ENCODE results near the gene LACTBL1.
"Not testable (repeated sequence)": the region's sequence is repeated elsewhere in the genome, so short reads cannot be mapped to it uniquely, and the experiment has no call there.

Gene LACTBL1

DNA sequence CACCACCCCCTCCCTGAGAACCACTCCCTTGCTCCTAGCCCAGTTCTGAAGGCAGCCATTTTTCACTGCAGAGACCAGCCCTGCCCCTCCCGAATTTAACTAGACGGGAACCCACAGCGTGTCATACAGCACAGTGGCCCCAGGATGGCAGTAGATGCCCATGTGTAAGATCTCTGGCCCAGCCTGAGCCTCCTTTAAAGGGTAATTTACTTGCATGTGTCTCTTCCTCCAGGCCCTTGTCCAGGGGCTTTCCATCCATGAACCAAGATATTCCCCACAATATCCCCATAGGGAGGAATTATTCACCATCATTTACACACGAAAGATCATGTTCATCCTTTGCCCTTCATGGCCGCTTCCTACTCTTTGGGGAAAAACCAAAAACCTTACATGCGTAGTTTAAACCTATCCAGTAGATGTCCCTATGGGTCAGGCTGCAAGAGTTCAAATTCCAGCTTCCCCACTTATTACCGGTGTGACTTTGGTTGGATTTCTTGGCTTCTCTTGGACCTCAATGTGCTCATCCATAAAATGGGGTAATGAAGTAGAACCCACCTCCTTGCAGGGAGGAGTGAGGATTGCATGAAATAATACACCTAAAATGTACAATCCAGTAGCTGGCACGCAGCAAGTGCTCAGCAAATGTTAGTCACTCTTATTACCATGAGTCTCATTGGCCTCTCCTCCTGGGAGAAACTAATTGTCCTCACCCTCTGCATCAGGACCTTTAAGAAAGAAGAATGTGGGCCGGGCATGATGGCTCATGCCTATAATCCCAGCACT lies 4.0 kb upstream of the LACTBL1 start:
- peak; percentile 4 to 20 (median 14) for DNase-seq

GRCh38 chr1:22976127-22976460 lies 3.4 kb upstream of the LACTBL1 start:
- no peak for DNase-seq

DNA sequence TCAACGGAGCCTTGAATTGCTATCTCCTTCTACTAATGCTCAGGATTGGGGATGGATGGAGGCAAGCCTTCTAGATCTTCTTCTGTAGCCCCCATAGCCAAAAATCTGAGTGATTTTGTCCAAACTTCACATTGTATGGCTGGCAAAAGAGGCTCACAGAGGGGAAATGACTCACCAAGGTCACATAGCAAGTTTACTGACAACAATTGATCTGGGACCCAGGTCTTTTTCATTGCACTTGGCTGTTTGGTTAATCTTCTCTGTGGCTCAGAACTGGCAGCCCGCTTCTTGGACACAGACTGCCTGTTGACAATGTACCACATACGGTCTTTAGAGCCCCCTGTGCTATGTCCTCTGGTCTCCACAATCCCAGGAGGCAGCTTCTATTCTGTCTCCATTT lies 3.0 kb upstream of the LACTBL1 start:
- no peak for DNase-seq

- DNase-seq = no peak
Measured at GRCh38 chr1:22971611-22972405, 858 bp downstream of the LACTBL1 start.

- DNase-seq = no peak
Measured at GRCh38 chr1:22971161-22971560, 1.5 kb downstream of the LACTBL1 start.

GRCh38 chr1:22970096-22970495 lies 2.6 kb downstream of the LACTBL1 start:
- DNase-seq = no peak

GRCh38 chr1:22969304-22969709 lies 3.4 kb downstream of the LACTBL1 start:
- no peak for DNase-seq

- no peak for DNase-seq
Measured at GRCh38 chr1:22967833-22968232, 4.8 kb downstream of the LACTBL1 start.

DNA sequence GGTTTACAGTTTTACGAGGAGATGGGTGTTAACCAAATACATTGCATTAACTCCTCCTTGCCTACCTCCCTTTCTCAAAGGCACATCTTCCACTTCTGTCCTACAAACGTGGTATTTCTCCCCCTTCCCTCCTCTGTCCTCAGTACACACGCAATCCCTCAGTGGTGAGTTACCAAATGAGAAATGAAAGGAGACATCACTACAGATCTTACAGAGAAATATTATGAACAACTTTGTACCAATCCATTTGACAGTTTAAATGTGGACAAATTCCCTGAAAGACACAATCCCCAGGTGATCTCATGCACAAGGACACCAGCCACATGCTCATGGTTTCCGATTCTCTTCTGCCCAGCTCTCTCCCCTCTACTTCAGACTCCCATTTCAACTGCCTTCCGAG lies 6.4 kb downstream of the LACTBL1 start:
- DNase-seq = no peak

GRCh38 chr1:22963044-22963677 lies 9.5 kb downstream of the LACTBL1 start:
- DNase-seq = no peak

- DNase-seq = no peak
Measured at GRCh38 chr1:22962558-22962957, 10.1 kb downstream of the LACTBL1 start.

GRCh38 chr1:22959545-22960360 lies 12.9 kb downstream of the LACTBL1 start:
- no peak for DNase-seq

DNA sequence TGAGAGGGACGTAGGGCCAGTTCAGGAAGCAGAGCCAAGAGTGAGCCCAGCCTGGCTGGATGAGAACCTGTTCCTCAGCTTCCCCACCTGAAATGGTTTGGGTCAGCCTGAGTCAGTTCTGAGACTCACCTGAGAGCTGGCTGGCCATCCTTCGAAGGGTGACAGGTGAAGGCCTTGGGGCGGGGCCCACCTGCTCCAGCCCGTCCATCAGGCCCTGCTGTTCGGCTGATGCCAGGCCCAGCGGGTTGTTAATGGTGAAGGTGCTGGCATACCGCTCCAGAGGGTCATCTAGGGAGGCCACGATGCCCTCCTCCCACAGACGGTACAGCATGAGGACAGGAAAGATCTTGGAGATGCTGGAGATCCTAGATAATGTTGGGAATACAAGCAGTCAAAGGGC lies 14.1 kb downstream of the LACTBL1 start:
- DNase-seq = no peak

DNA sequence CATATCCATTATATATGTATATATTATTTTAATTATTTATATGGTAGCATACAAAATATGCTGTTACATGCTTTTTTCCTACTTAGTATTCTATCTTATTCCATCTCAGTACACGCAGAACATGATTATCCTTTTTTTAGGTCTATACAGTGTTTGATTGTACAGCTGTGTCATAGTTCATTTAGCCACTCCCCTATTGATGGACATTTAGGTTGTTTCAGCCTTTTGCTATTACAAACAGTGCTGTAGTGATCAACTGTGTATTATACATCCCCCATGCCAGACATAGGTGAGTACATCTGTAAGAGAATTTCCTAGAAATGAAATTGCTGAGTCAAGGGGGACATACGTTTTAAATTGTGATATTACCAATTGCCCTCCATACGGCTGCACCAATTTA lies 15.6 kb downstream of the LACTBL1 start:
- DNase-seq = no peak

DNA sequence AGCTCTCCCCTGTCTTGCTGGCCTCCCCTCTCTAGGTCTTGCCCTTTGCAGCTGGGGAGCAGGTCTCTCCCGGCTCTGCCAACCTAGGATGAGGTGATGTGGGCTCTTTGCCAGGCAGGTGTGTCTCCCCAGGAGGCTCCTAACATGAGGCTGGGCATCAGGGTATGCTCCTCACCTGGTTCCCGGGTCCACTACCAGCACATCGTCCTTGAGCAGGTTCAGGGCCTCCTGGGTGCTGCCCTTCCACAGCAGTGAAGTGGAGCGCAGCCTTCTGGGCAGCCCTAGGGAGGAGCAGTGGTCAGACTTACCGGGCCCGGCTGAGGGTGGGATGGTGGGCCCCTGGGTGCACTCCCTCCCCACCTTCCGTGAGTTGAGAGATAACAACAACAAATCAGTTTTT lies 17.5 kb downstream of the LACTBL1 start:
- DNase-seq = no peak

GRCh38 chr1:22953740-22954141 lies 18.9 kb downstream of the LACTBL1 start:
- no peak for DNase-seq

GRCh38 chr1:22953057-22953739 lies 19.5 kb downstream of the LACTBL1 start:
- DNase-seq = no peak

DNA sequence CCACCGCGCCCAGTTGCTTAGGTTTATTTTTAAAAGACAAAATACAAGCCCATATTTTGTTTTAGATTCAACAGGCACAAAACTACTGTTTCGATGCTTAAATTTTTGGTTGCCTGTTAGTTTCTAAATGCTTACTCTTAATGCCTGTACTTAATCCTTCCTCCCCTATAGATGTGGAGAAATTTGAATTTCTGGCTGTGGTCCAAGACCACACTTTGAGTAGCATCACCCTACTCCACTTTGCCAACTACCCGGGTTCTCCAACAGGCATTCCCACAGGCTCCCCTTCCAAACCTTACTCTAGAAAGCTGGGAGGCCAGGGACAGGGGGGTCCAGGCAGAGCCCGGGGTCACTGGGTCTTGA lies 20.0 kb downstream of the LACTBL1 start:
- DNase-seq = no peak

DNA sequence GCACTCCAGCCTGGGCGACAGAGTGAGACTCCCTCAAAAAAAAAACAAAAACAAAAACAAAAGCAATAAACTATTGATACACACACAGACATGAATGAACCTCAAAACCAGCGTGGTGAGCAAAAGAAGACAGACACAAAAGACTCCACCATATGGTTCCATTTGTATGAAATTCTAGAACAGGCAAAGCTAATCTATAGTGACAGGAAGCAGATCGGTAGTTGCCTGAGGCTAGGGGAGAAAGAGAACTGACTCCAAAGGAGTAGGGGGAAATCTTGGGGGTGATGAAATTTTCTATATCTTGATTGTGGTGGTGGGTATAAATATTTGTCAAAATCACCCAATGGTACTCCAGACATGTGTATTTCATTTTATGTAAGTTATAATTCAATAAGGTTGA lies 20.9 kb downstream of the LACTBL1 start:
- DNase-seq = no peak

GRCh38 chr1:22949822-22950331 lies 22.8 kb downstream of the LACTBL1 start:
- no peak for DNase-seq

GRCh38 chr1:22945171-22945570 lies 27.5 kb downstream of the LACTBL1 start:
- DNase-seq = not testable (repeated sequence)

DNA sequence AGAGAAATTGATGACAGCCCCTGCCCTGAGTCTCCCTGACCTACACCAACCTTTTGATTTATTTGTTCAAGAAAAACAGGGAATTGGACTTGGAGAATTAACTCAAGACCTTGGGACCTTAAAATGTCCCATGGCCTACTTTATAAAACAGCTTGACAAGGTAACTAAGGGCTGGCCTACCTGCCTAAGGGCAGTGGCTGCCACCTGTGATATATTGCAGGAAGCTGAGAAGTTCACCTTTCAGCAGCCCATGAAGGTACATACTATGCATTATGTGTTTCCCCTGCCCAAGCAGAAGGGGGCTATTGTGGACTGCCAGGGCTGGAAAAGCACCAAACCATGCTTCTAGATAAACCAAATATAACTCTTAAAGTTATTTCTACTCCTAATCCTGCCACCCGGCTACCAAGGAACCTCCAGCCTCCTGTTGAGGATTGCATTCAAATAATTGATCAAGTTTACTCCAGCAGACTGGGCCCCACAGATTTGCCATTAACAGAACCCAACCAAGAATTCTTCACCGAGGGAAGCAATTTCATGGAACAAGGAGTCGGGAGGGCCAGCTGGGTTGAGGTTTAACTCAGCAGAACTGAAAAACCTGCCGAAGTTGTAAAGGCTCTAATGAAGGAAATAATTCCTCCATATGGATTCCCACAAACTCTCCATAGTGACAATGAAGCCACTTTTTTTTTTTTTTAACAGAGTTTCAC lies 28.2 kb downstream of the LACTBL1 start:
- no peak for DNase-seq
